NCI-H2081 (cell line): Measurements from ENCODE around the gene PRM3.
A peak's percentile ranks its signal among the peaks of the same experiment; 100 is the strongest.
"Not testable (repeated sequence)": the region's sequence is repeated elsewhere in the genome, so short reads cannot be mapped to it uniquely, and the experiment has no call there.

Source experiments
- DNase-seq, 2 experiments: peaks; one replicate each; lab custom pipeline; 2025; lab: John Stamatoyannopoulos, UW

The PRM3 gene

GRCh38 chr16:11303405-11304138, 30.1 kb upstream of the PRM3 start:
- DNase-seq: no peak

- DNase-seq: peak; percentile 11 to 56
Observed at GRCh38 chr16:11302977-11303376, 29.5 kb upstream of the PRM3 start.

- DNase-seq: no peak
Observed at GRCh38 chr16:11301645-11302501, 28.4 kb upstream of the PRM3 start.

GRCh38 chr16:11300560-11300892, 27.1 kb upstream of the PRM3 start:
- DNase-seq: no peak

- DNase-seq: no peak
Observed at GRCh38 chr16:11299865-11300559, 26.6 kb upstream of the PRM3 start.

GRCh38 chr16:11298950-11299547, 25.6 kb upstream of the PRM3 start:
- not testable (repeated sequence) for DNase-seq

GRCh38 chr16:11298143-11298900, 24.9 kb upstream of the PRM3 start:
- DNase-seq: no peak

- no peak for DNase-seq
Observed at GRCh38 chr16:11297492-11298142, 24.2 kb upstream of the PRM3 start.

- DNase-seq: no peak
Observed at GRCh38 chr16:11296706-11297491, 23.5 kb upstream of the PRM3 start.

- DNase-seq: no peak
Observed at GRCh38 chr16:11296351-11296705, 22.9 kb upstream of the PRM3 start.

- DNase-seq: no peak
Observed at GRCh38 chr16:11295672-11296071, 22.2 kb upstream of the PRM3 start.

- no peak for DNase-seq
Observed at GRCh38 chr16:11292076-11292748, 18.8 kb upstream of the PRM3 start.

- DNase-seq: no peak
Observed at GRCh38 chr16:11291091-11291703, 17.8 kb upstream of the PRM3 start.

GRCh38 chr16:11290102-11290893, 16.9 kb upstream of the PRM3 start:
- no peak for DNase-seq

GRCh38 chr16:11289696-11290095, 16.3 kb upstream of the PRM3 start:
- not testable (repeated sequence) for DNase-seq

GRCh38 chr16:11289202-11289601, 15.8 kb upstream of the PRM3 start:
- DNase-seq: no peak

- DNase-seq: no peak
Observed at GRCh38 chr16:11285842-11286241, 12.4 kb upstream of the PRM3 start.

GRCh38 chr16:11283820-11284248, 10.4 kb upstream of the PRM3 start:
- DNase-seq: no peak
